Neutrophil (primary cell): ENCODE data around the gene CCNK.

Source experiments
- H3K27ac ChIP-seq: fragments of 200-600 bp; sonication (generic); 2 replicates; pipeline ENCODE4 v1.5.1; 2016; ENCODE audit warnings: mild to moderate bottlenecking, moderate library complexity
- H3K27me3 ChIP-seq: fragments of 200-600 bp; sonication (generic); 2 replicates; pipeline ENCODE4 v1.6.0; 2016; ENCODE audit warnings: mild to moderate bottlenecking
- H3K36me3 ChIP-seq: fragments of 200-600 bp; sonication (generic); 2 replicates; pipeline ENCODE4 v1.5.1; 2017
- H3K4me1 ChIP-seq, 2 experiments: fragments of 200-600 bp in 1 of 2; sonication (generic) in 1 of 2; 1 replicate in 1 of 2; 2 replicates in 1 of 2; pipeline versions ENCODE4 v1.5.1 to v1.6.1; 2013 to 2016; ENCODE audit warnings: low read depth in 1 of 2, low read length in 1 of 2, mild to moderate bottlenecking in 1 of 2, moderate library complexity in 1 of 2; ENCODE audit not compliant: control insufficient read depth in 1 of 2, insufficient read depth in 1 of 2
- H3K4me3 ChIP-seq, 2 experiments: fragments of 200-600 bp in 1 of 2; sonication (generic) in 1 of 2; 1 replicate in 1 of 2; 2 replicates in 1 of 2; pipeline ENCODE4 v1.5.1; 2013 to 2016; ENCODE audit warnings: low read depth in 1 of 2, low read length in 1 of 2, mild to moderate bottlenecking in 1 of 2, moderate library complexity in 1 of 2
- H3K9me3 ChIP-seq: fragments of 200-600 bp; sonication (generic); 2 replicates; pipeline ENCODE4 v1.5.1; 2016
- TF ChIP-seq, protein P1 (sequence below): fragments of 200-600 bp; sonication (generic); IDR thresholded peaks from 2 replicates; pipeline ENCODE4 v1.5.1; 2016; ENCODE audit warnings: antibody characterized with exemption

CCNK gene

DNA sequence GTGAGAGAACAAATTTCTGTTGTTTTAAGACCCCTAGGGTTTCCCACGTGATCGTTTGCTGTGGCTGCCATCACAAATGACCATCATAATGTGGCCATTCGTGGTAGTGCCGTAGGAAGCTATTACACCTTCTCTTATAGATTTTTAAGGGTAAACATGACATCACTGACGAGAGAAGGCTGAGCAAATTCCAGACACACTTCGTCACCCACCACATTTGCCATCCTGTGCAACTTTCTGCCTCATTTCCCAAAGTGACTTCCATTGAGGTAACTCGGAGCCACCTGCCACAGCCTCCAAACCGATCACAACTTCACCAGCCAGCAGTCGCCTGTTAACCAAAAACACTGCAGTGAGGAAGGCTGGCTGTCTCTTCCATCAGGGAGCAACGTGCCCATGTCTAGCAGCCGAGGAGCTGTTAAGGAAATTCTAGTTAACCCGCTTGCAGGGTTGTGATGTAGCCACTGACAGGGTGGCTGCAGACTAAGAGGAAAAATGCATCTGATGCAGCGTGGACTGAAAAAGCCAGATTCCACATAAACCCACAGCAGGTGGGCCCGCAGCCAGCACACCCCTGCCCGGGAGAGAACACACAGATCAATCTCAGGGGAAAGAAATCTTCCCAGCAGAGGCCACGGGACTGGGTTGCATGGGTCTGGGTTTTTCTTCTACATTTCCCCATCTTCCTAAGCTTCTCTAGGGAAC lies 78.2 kb downstream of the CCNK start:
- Histone ChIP-seq H3K27ac (no peak overlapping the region), H3K36me3 (no peaks in the 10 kb centered on the region), H3K27me3 (no peaks in the 10 kb centered on the region), H3K4me1 (no peaks in the 10 kb centered on the region), H3K9me3 (no peaks in the 10 kb centered on the region), H3K4me3 (no peak overlapping the region)
- TF ChIP-seq, protein P1, sequence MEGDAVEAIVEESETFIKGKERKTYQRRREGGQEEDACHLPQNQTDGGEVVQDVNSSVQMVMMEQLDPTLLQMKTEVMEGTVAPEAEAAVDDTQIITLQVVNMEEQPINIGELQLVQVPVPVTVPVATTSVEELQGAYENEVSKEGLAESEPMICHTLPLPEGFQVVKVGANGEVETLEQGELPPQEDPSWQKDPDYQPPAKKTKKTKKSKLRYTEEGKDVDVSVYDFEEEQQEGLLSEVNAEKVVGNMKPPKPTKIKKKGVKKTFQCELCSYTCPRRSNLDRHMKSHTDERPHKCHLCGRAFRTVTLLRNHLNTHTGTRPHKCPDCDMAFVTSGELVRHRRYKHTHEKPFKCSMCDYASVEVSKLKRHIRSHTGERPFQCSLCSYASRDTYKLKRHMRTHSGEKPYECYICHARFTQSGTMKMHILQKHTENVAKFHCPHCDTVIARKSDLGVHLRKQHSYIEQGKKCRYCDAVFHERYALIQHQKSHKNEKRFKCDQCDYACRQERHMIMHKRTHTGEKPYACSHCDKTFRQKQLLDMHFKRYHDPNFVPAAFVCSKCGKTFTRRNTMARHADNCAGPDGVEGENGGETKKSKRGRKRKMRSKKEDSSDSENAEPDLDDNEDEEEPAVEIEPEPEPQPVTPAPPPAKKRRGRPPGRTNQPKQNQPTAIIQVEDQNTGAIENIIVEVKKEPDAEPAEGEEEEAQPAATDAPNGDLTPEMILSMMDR: no peak

DNA sequence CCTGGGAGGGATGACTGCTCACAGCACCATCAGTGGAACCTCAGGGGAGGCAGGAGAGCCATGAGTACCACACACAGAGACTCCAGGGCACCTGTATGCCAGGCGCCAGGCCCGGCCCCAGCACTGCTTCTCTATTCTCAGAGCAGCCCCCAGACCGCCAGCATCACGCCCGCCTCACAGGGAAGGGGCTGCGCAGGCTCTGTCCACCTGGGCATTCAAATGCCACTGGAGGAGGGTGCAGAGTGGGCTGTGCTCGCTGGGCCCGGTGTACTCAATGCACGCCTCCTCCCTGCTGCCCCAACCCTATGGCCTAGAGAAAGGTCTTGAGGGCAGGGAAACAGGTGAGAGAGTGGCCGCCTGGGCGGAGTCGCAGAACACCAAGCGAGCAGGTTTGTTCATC lies 79.2 kb downstream of the CCNK start:
- no peaks in the 10 kb centered on the region for H3K4me1 ChIP-seq
- H3K36me3 ChIP-seq: no peaks in the 10 kb centered on the region
- no peak overlapping the region for H3K27ac ChIP-seq
- no peaks in the 10 kb centered on the region for H3K9me3 ChIP-seq
- no peak overlapping the region for H3K4me3 ChIP-seq
- H3K27me3 ChIP-seq: no peaks in the 10 kb centered on the region
- TF ChIP-seq, protein P1: no peak

DNA sequence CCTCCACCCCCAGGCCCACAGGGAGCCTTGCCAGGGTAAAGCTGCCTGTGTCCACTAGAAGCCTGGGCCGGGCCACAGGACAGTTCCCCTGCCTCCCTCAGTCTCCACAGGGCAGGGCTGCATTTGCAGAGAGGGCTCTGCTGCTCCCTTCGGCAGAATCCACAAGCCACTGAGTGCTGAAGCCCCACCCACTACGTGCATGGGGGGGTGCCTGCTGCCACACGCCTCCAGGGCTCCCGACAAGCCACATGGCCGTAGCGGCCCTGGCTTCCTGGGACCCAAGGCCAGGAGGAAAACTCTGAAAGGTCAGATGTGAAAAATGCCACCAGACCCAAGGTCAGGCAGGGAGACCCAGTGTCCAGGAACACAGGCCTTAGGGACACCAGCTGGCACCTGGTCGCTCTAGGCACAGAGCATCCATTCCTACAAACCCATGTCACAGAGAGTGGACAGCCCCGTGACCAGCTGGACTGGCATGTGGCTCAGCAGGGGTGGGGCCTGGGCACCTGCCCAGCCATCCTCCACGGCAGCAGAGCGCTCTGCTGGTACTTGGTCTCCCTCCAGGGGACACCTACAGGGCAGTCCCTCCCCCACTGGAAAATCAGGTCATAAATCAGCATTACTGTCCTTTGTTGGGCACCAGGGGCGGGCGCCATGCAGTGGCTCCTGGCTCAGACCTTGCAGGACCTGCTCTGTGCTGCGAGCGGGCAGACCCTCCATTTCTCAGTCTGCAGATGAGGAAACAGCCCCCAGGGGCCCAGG lies 79.9 kb downstream of the CCNK start:
- Histone ChIP-seq H3K9me3 (no peaks in the 10 kb centered on the region), H3K4me1 (no peaks in the 10 kb centered on the region), H3K4me3 (no peak overlapping the region), H3K27ac (no peak overlapping the region), H3K27me3 (no peaks in the 10 kb centered on the region), H3K36me3 (no peaks in the 10 kb centered on the region)
- TF ChIP-seq, protein P1: no peak

DNA sequence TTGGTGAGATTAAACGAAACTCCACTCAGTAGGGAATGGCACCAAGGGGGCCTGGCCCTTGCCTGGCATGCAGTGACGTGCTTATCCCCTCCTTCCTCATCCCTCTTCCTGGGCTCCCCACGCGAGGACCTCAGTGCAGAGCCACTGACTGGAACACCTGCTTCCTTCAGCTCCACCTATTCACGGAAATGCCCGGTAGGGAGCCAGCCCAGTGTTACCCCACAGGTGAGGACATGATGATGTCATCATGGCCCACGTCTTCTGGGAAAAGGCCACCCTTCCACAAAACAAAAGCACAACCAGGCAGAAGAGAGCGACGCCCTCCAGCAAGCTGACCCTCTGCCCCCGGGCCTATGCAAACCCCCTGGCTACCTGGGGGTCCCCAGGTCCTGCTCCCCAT lies 80.7 kb downstream of the CCNK start:
- no peaks in the 10 kb centered on the region for H3K4me1 ChIP-seq
- H3K36me3 ChIP-seq: no peaks in the 10 kb centered on the region
- H3K9me3 ChIP-seq: no peaks in the 10 kb centered on the region
- no peak overlapping the region for H3K27ac ChIP-seq
- TF ChIP-seq, protein P1: no peak
- no peaks in the 10 kb centered on the region for H3K27me3 ChIP-seq
- no peak overlapping the region for H3K4me3 ChIP-seq
